Omental fat pad (tissue), 4 donors: ENCODE data around the gene CEP250. TPM values are rescaled to one million over a fixed set of nuclear protein-coding genes. Genes with fewer than 3 reads are reported as not detected.

Experiments
- ATAC-seq: fragments of 150-250 bp; one replicate; pipeline ENCODE4 v1.9.1; 2016; ENCODE audit warnings: mild to moderate bottlenecking, moderate library complexity; ENCODE audit not compliant: low FRiP score
- DNase-seq: peaks from one replicate; pipeline ENCODE4 v3.0.0-alpha.2; 2019; ENCODE audit warnings: low spot score
- total RNA-seq, 4 donors: library from RNA; depleted of rRNA; stranded (reverse); fragments of >200 nt; gene quantifications; one replicate each; pipeline ENCODE4 v1.1.0, GENCODE V29; 2016
- TF ChIP-seq, protein P1 (sequence below), 3 donors: fragments of 450-650 bp; IDR thresholded peaks; one replicate each; pipeline ENCODE4 v1.5.1; 2016 to 2017; ENCODE audit warnings: antibody characterized with exemption in 3 of 3, mild to moderate bottlenecking in 3 of 3, moderate library complexity in 2 of 3

The CEP250 gene, protein sequence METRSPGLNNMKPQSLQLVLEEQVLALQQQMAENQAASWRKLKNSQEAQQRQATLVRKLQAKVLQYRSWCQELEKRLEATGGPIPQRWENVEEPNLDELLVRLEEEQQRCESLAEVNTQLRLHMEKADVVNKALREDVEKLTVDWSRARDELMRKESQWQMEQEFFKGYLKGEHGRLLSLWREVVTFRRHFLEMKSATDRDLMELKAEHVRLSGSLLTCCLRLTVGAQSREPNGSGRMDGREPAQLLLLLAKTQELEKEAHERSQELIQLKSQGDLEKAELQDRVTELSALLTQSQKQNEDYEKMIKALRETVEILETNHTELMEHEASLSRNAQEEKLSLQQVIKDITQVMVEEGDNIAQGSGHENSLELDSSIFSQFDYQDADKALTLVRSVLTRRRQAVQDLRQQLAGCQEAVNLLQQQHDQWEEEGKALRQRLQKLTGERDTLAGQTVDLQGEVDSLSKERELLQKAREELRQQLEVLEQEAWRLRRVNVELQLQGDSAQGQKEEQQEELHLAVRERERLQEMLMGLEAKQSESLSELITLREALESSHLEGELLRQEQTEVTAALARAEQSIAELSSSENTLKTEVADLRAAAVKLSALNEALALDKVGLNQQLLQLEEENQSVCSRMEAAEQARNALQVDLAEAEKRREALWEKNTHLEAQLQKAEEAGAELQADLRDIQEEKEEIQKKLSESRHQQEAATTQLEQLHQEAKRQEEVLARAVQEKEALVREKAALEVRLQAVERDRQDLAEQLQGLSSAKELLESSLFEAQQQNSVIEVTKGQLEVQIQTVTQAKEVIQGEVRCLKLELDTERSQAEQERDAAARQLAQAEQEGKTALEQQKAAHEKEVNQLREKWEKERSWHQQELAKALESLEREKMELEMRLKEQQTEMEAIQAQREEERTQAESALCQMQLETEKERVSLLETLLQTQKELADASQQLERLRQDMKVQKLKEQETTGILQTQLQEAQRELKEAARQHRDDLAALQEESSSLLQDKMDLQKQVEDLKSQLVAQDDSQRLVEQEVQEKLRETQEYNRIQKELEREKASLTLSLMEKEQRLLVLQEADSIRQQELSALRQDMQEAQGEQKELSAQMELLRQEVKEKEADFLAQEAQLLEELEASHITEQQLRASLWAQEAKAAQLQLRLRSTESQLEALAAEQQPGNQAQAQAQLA (N-terminal part only)
- total RNA-seq = 10 to 100 TPM; 14.6 to 25.4 (median 16.2) TPM

DNA sequence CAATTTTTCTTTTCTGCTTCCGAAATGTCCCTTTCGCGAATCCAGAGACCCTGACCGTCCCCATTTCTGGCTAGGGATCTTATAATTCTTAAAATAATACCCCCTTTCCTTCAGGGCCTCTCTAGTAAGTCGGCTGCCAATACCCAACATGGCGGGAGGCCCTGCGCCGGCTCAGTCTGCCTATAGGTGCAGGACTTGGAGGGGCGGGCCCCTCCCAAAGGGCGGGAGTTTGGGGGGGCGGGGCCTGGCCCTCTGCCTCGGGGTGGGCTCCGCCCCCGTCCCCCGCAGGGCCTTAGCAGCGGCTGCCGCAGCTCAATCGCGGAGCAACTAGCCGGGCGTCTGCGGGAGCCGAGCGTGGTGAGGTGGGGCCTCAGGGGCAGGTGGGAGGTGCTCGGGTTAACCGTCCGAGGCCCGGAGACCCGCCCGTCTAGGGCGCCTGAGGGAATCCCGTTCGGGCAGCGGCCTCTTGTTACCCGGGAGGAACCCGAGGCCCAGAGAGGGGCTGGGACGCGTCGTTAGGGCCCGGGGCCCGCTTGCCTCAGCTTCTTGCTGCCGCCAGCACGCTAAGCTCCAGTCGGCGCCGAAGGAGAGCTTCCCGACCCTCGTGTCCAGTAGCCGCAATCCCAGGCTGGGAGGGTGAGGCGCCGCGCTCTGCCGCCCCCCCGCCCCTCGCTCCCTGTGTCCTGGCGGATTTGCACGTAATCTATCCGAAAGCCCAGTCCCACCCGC lies at the start of gene CEP250:
Gene CEP250 (plus strand): TSS at position 718 of the 729 bp plus-strand sequence. CDS start 6,770 bp downstream, outside the sequence.
- peak; percentile 99 for ATAC-seq
- DNase-seq = peak; percentile 72
- TF ChIP-seq, protein P1, sequence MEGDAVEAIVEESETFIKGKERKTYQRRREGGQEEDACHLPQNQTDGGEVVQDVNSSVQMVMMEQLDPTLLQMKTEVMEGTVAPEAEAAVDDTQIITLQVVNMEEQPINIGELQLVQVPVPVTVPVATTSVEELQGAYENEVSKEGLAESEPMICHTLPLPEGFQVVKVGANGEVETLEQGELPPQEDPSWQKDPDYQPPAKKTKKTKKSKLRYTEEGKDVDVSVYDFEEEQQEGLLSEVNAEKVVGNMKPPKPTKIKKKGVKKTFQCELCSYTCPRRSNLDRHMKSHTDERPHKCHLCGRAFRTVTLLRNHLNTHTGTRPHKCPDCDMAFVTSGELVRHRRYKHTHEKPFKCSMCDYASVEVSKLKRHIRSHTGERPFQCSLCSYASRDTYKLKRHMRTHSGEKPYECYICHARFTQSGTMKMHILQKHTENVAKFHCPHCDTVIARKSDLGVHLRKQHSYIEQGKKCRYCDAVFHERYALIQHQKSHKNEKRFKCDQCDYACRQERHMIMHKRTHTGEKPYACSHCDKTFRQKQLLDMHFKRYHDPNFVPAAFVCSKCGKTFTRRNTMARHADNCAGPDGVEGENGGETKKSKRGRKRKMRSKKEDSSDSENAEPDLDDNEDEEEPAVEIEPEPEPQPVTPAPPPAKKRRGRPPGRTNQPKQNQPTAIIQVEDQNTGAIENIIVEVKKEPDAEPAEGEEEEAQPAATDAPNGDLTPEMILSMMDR (IDR thresholded peaks at IDR 0.05) = no peak

DNA sequence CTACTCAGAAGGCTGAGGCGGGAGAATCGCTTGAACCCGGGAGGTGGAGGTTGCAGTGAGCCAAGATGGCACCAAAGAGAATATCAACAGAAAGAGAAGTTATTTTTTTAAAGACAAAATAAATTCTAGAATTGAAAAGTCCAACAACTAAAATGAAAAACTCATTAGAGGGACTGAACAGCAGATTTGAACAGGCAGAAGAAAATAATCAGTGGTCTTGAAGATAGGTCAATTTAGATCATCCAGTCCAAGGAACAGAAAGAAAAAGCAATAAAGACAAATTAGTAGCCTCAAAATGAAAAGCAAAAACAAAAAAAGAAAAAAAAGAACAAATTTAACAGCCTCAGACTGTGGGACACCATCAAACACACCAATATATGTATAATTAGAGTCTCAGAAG lies 49.6 kb upstream of the CEP250 start:
- DNase-seq (no peak), ATAC-seq (no peak)
- TF ChIP-seq, protein P1 (IDR thresholded peaks at IDR 0.05) = no peak

DNA sequence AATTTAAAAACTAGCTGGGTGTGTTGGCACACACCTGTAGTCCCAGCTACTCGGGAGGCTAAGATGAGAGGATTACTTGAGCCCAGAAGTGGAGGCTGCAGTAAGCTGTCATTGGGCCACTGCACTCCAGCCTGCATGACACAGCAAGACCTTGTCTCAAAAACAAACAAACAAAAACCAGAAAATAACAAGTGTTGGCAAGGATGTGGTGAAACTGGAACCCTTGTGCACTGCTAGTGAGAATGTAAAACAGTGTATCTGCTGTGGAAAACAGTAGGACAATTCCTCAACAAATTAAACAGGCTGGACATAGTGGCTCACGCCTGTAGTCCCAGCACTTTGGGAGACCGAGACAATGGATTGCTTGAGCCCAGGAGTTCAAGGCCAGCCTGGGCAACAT lies 47.1 kb upstream of the CEP250 start:
- no peak for ATAC-seq
- TF ChIP-seq, protein P1 (IDR thresholded peaks at IDR 0.05) = no peak
- DNase-seq = no peak

DNA sequence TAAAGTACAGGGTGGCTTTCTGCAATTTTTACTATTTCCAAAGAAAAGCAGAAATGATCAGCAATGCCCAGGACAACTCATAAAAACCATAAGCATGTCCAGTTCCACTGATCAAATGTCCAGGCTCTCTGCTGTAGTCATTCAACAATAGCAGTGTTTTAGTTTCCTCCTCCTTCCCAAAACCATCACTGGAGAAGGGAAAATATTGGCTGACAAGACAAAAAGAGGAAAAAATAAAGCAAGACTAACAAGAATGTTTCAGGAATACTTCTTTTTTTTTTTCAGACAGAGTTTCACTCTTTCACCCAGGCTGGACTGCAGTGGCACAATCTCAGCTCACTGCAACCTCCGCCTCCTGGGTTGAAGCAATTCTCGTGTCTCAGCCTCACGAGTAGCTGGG lies 45.9 kb upstream of the CEP250 start:
- TF ChIP-seq, protein P1 (IDR thresholded peaks at IDR 0.05) = no peak
- no peak for ATAC-seq
- no peak for DNase-seq

DNA sequence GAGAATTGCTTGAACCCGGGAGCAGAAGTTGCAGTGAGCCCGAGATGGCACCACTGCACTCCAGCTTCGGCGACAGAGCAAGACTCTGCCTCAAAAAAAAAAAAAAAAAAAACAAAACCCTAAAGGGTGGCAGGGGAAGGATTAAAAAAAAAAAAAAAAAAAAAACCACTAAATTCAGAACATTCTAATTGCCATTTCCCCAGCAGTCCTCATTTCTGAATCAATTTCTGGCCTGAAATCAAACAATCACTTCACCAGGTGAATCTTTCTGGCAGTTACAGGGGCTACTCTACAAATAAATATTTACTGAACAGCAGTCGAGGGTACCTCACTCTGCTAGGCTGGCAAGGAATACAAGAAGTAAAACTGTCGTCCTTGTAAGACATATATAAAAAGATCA lies 44.8 kb upstream of the CEP250 start:
- DNase-seq = no peak
- TF ChIP-seq, protein P1 (IDR thresholded peaks at IDR 0.05) = no peak
- no peak for ATAC-seq

DNA sequence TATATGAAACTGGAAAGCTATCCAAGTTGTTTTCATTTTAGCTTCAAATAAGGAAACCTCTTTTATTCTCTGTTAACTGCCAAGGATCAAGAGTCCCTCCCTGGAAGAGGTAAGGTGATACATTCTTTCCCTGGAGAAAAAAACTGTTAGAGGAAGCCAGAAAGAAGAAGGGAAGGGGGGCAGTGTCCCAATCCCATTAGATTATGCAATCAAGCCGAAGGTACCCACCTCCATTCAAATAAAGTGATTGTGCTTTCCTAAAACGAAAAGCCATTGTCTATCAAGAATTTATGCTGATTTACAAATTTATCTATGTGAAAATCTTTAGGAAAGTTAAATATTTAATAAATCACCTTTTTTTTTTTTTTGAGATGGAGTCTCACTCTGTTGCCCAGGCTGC lies 34.1 kb upstream of the CEP250 start:
- ATAC-seq (no peak), DNase-seq (no peak)
- TF ChIP-seq, protein P1 (IDR thresholded peaks at IDR 0.05) = no peak
